IPS-20b (cell line): ENCODE results near the gene MRPL22.
"Not testable (repeated sequence)": the region's sequence is repeated elsewhere in the genome, so short reads cannot be mapped to it uniquely, and the experiment has no call there.

Experiments
- H3K27ac ChIP-seq: one replicate; pipeline ENCODE4 v1.5.1; 2013; ENCODE audit warnings: low read length
- H3K27me3 ChIP-seq: 2 replicates; pipeline ENCODE4 v1.6.1; 2013; ENCODE audit warnings: mild to moderate bottlenecking, low read length, inconsistent platforms; ENCODE audit not compliant: insufficient read depth
- H3K36me3 ChIP-seq: 2 replicates; pipeline ENCODE4 v1.6.1; 2013; ENCODE audit warnings: low read depth, mild to moderate bottlenecking, inconsistent platforms, low read length, moderate library complexity; ENCODE audit not compliant: insufficient read depth
- H3K4me1 ChIP-seq: 2 replicates; pipeline ENCODE4 v1.6.1; 2013; ENCODE audit warnings: mild to moderate bottlenecking, control low read depth, inconsistent platforms, low read length, moderate library complexity; ENCODE audit not compliant: insufficient read depth
- H3K4me3 ChIP-seq: 2 replicates; pipeline ENCODE4 v1.5.1; 2013; ENCODE audit warnings: mild to moderate bottlenecking, low read length, inconsistent platforms
- H3K9ac ChIP-seq: 2 replicates; pipeline ENCODE4 v1.6.1; 2013; ENCODE audit warnings: low read depth, mild to moderate bottlenecking, inconsistent platforms, low read length, moderate library complexity
- H3K9me3 ChIP-seq: 2 replicates; pipeline ENCODE4 v1.6.1; 2013; ENCODE audit warnings: mild to moderate bottlenecking, low read depth, low read length, inconsistent platforms; ENCODE audit not compliant: insufficient read depth

MRPL22 gene

GRCh38 chr5:155002722-155003121 lies 61.8 kb downstream of the MRPL22 start:
- not testable (repeated sequence) for H3K9me3 ChIP-seq, H3K27ac ChIP-seq, H3K27me3 ChIP-seq, H3K36me3 ChIP-seq, H3K4me1 ChIP-seq, H3K4me3 ChIP-seq, H3K9ac ChIP-seq

- no peaks in the 10 kb centered on the region for H3K9me3 ChIP-seq
- H3K4me1 ChIP-seq = no peaks in the 10 kb centered on the region
- H3K27ac ChIP-seq = no peak overlapping the region
- no peak overlapping the region for H3K4me3 ChIP-seq
- H3K36me3 ChIP-seq = no peaks in the 10 kb centered on the region
- no peak overlapping the region for H3K9ac ChIP-seq
- no peaks in the 10 kb centered on the region for H3K27me3 ChIP-seq
Measured at GRCh38 chr5:155004138-155004744, 63.4 kb downstream of the MRPL22 start.

DNA sequence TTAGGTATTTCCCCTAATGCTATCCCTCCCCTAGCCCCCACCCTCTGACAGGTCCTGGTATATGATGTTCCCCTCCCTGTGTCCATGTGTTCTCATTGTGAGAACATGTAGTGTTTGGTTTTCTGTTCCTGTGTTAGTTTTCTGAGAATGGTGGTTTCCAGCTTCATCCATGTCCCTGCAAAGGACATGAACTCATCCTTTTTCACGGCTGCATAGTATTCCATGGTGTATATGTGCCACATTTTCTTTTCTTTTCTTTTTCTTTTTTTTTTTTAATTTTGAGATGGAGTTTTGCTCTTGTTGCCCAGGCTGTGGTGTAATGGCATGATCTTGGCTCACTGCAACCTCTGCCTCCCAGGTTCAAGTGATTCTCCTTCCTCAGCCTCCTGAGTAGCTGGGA lies 65.4 kb downstream of the MRPL22 start:
- H3K9ac ChIP-seq, H3K27ac ChIP-seq, H3K36me3 ChIP-seq, H3K27me3 ChIP-seq, H3K4me3 ChIP-seq, H3K4me1 ChIP-seq, H3K9me3 ChIP-seq: not testable (repeated sequence)

DNA sequence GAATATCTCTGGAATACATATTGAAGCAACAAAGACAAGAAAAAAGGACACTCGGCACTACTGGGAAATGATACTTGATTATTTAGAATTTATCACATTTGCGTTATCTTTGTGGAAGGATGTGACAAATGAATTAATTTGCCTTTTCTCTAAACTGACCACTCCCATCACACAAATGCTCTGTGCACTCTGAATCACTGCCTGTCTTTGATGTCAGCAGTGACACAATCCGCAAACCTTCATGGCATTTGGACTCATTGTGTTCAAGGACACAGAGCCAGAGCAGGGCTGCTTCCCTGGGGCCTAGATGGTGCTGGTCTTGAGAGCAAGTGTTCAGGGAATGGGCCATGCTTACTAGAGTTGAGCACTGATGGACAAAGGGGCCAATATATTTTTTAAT lies 67.8 kb downstream of the MRPL22 start:
- Histone ChIP-seq H3K9ac (no peak overlapping the region), H3K27ac (no peak overlapping the region), H3K9me3 (no peaks in the 10 kb centered on the region), H3K36me3 (no peaks in the 10 kb centered on the region), H3K4me1 (no peaks in the 10 kb centered on the region), H3K27me3 (no peaks in the 10 kb centered on the region), H3K4me3 (no peak overlapping the region)

GRCh38 chr5:155010881-155011280 lies 70.0 kb downstream of the MRPL22 start:
- Histone ChIP-seq H3K9ac (no peak overlapping the region), H3K9me3 (no peaks in the 10 kb centered on the region), H3K27ac (no peak overlapping the region), H3K36me3 (no peaks in the 10 kb centered on the region), H3K27me3 (no peaks in the 10 kb centered on the region), H3K4me1 (no peaks in the 10 kb centered on the region), H3K4me3 (no peak overlapping the region)

GRCh38 chr5:155013526-155013925 lies 72.7 kb downstream of the MRPL22 start, which contains the start of gene KIF4B:
TSS of gene KIF4B (plus strand) at chr5:155013755. CDS start at chr5:155013860, 105 bp downstream.
- Histone ChIP-seq H3K27me3 (no peaks in the 10 kb centered on the region), H3K9me3 (no peaks in the 10 kb centered on the region), H3K9ac (no peak within 1 kb of the TSS), H3K4me1 (no peaks in the 10 kb centered on the region), H3K4me3 (no peak within 1 kb of the TSS), H3K27ac (no peak within 1 kb of the TSS), H3K36me3 (no peaks in the 10 kb centered on the region)

GRCh38 chr5:155015239-155015638 lies 74.4 kb downstream of the MRPL22 start:
- H3K27me3 ChIP-seq = no peaks in the 10 kb centered on the region
- H3K27ac ChIP-seq = no peak overlapping the region
- no peak overlapping the region for H3K9ac ChIP-seq
- H3K9me3 ChIP-seq = no peaks in the 10 kb centered on the region
- no peaks in the 10 kb centered on the region for H3K4me1 ChIP-seq
- H3K4me3 ChIP-seq = no peak overlapping the region
- no peaks in the 10 kb centered on the region for H3K36me3 ChIP-seq

DNA sequence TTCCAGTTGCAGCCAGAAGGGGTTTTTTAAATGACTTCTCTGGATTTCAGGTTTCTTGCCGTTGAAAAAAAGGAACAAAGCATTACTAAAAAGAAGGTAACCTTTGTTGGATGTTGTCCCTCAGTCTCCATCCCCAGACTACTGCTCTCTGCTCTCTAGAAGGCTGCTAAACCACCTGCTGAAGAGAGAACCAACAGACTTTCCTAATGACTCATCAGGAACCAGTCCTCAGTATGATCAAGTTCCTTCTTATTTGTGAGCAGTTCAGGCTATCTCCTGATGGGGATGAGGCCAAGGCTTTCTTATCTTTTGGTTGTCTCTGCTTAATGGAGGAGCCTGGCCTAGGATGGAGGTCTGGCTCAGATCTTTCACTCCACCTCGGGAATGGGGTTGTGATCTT lies 76.7 kb downstream of the MRPL22 start:
- Histone ChIP-seq H3K9ac (no peak overlapping the region), H3K9me3 (no peaks in the 10 kb centered on the region), H3K4me1 (no peaks in the 10 kb centered on the region), H3K27me3 (no peaks in the 10 kb centered on the region), H3K4me3 (no peak overlapping the region), H3K27ac (no peak overlapping the region), H3K36me3 (no peaks in the 10 kb centered on the region)
